HEK293 (cell line): ENCODE measurements around the gene RAD51AP1.

Source experiments
- HOXC10 ChIP-seq: sonication (generic); formaldehyde crosslinking; IDR thresholded peaks from 2 replicates; pipeline ENCODE4 v1.8.1; 2023; ENCODE audit warnings: mild to moderate bottlenecking, missing genetic modification reagents
- INSM2 ChIP-seq: fragments of 450-650 bp; formaldehyde crosslinking; IDR thresholded peaks from 2 replicates; pipeline ENCODE4 v1.5.1; 2016; ENCODE audit warnings: missing biosample characterization, missing genetic modification characterization
- KLF1 ChIP-seq: fragments of 450-650 bp; formaldehyde crosslinking; IDR thresholded peaks from 2 replicates; pipeline ENCODE4 v1.5.1; 2016; ENCODE audit warnings: missing biosample characterization, missing genetic modification characterization
- PRDM10 ChIP-seq: fragments of 450-650 bp; formaldehyde crosslinking; IDR thresholded peaks from 2 replicates; pipeline ENCODE4 v1.5.1; 2016; ENCODE audit warnings: missing biosample characterization, missing genetic modification characterization
- RBAK ChIP-seq: fragments of 450-650 bp; formaldehyde crosslinking; IDR thresholded peaks from 2 replicates; pipeline ENCODE4 v1.5.1; 2016; ENCODE audit warnings: missing biosample characterization, missing genetic modification characterization
- SP2 ChIP-seq: fragments of 450-650 bp; formaldehyde crosslinking; IDR thresholded peaks from 2 replicates; pipeline ENCODE4 v1.5.1; 2016; ENCODE audit warnings: missing biosample characterization, missing genetic modification characterization
- TCF7L2 ChIP-seq: IDR thresholded peaks from 2 replicates; pipeline ENCODE4 v1.6.1; 2011; ENCODE audit warnings: low read depth, mild to moderate bottlenecking, inconsistent platforms, low read length, moderate library complexity, borderline replicate concordance
- YY2 ChIP-seq: fragments of 450-650 bp; formaldehyde crosslinking; IDR thresholded peaks from 2 replicates; pipeline ENCODE4 v1.5.1; 2016; ENCODE audit warnings: missing biosample characterization, missing genetic modification characterization
- ZBTB8A ChIP-seq: fragments of 450-650 bp; formaldehyde crosslinking; IDR thresholded peaks from 2 replicates; pipeline ENCODE4 v1.5.1; 2016; ENCODE audit warnings: missing biosample characterization, missing genetic modification characterization
- ZEB2 ChIP-seq: fragments of 450-650 bp; formaldehyde crosslinking; IDR thresholded peaks from 2 replicates; pipeline ENCODE4 v1.5.1; 2016; ENCODE audit warnings: missing biosample characterization, missing genetic modification characterization
- ZNF2 ChIP-seq: fragments of 450-650 bp; formaldehyde crosslinking; IDR thresholded peaks from 2 replicates; pipeline ENCODE4 v1.5.1; 2016; ENCODE audit warnings: missing biosample characterization, missing genetic modification characterization
- ZNF24 ChIP-seq: fragments of 450-650 bp; formaldehyde crosslinking; IDR thresholded peaks from 2 replicates; pipeline ENCODE4 v1.5.1; 2016; ENCODE audit warnings: missing biosample characterization, missing genetic modification characterization
- ZNF280D ChIP-seq: fragments of 450-650 bp; formaldehyde crosslinking; IDR thresholded peaks from 2 replicates; pipeline ENCODE4 v1.5.1; 2016; ENCODE audit warnings: missing biosample characterization, missing genetic modification characterization
- ZNF362 ChIP-seq: fragments of 450-650 bp; formaldehyde crosslinking; IDR thresholded peaks from 2 replicates; pipeline ENCODE4 v1.5.1; 2016; ENCODE audit warnings: missing biosample characterization, missing genetic modification characterization
- ZNF549 ChIP-seq: fragments of 450-650 bp; IDR thresholded peaks from 2 replicates; pipeline ENCODE4 v1.5.1; 2018; ENCODE audit warnings: missing biosample characterization, missing genetic modification characterization, mild to moderate bottlenecking, inconsistent platforms, moderate library complexity
- ZNF600 ChIP-seq: fragments of 450-650 bp; formaldehyde crosslinking; IDR thresholded peaks from 2 replicates; pipeline ENCODE4 v1.5.1; 2016; ENCODE audit warnings: missing biosample characterization, missing genetic modification characterization
- ZNF768 ChIP-seq: fragments of 450-650 bp; formaldehyde crosslinking; IDR thresholded peaks from 2 replicates; pipeline ENCODE4 v1.5.1; 2018; ENCODE audit warnings: missing biosample characterization, mild to moderate bottlenecking, missing genetic modification characterization
- ZXDB ChIP-seq: fragments of 450-650 bp; formaldehyde crosslinking; IDR thresholded peaks from 2 replicates; pipeline ENCODE4 v1.5.1; 2016; ENCODE audit warnings: missing biosample characterization, missing genetic modification characterization
- TF ChIP-seq, protein P1 (sequence below): fragments of 450-650 bp; IDR thresholded peaks from 2 replicates; pipeline ENCODE4 v1.5.1; 2018; ENCODE audit warnings: missing biosample characterization, mild to moderate bottlenecking, missing genetic modification characterization
- TF ChIP-seq, protein P2 (sequence below): fragments of 450-650 bp; formaldehyde crosslinking; IDR thresholded peaks from 2 replicates; pipeline ENCODE4 v1.5.1; 2016; ENCODE audit warnings: missing biosample characterization, missing genetic modification characterization
- TF ChIP-seq, protein P3 (sequence below): IDR thresholded peaks from 2 replicates; pipeline ENCODE4 v1.6.1; 2011; ENCODE audit warnings: mild to moderate bottlenecking, low read depth, low read length, borderline replicate concordance

The RAD51AP1 gene

DNA sequence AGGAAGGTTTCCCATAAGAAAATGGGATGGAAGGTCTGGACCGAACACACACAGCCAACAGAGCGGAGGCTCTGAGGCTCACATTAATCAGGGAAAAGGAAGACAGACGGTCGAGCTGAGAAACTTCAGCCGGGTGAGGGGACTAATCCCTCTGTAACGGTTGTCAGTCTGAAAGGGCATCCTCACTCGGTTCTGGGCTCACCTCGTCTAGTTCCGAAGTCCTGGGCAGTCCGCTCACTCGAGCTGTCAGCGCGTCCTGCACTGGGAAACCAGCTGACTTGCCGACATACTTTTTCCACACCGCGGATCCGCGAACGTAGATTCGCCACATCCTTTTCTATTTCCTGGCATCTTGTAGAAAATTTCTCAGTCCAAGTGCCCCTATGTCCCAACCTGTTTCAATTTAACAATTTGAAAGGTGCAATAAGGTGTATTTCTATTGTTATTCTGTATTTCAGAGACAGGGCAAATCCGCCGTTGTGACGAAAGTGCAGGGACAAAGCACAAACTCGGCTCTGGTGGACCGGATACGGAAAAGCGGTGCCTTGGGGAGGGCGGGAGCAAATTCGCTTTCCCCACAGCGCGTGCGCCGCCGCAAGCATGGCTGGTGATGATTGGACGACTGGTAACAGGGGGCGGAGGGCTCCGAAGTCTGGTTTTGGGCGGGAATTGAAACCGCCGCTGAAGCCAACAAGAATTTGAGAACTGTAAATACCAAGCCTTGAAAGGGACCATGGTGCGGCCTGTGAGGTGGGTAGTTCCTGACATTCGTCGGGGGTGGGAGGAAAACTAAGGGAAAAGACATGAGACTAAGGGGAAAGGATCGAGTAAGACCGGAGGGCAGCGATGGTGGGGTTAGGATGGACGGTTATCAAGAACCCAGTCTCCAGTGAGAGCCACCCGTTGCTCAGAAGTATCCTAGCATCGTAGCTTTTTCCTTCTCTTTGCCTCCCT lies at the start of gene RAD51AP1 (continued):
- TF ChIP-seq, protein P1, sequence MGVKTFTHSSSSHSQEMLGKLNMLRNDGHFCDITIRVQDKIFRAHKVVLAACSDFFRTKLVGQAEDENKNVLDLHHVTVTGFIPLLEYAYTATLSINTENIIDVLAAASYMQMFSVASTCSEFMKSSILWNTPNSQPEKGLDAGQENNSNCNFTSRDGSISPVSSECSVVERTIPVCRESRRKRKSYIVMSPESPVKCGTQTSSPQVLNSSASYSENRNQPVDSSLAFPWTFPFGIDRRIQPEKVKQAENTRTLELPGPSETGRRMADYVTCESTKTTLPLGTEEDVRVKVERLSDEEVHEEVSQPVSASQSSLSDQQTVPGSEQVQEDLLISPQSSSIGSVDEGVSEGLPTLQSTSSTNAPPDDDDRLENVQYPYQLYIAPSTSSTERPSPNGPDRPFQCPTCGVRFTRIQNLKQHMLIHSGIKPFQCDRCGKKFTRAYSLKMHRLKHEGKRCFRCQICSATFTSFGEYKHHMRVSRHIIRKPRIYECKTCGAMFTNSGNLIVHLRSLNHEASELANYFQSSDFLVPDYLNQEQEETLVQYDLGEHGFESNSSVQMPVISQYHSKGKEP (tag by site-specific recombination) = 0 out of 2 replicates have a peak, but pooled peaks have one; percentile 34
- TF ChIP-seq RBAK (tag by site-specific recombination) (no peak), HOXC10 (CRISPR knock-in tag) (no peak), TCF7L2 (no peak), ZNF2 (tag by site-specific recombination) (peak; percentile 78; the same call in 1 of the 2 replicates), YY2 (tag by site-specific recombination) (peak; percentile 97), ZEB2 (tag by site-specific recombination) (peak; percentile 73), ZNF24 (tag by site-specific recombination) (peak; percentile 95), KLF1 (tag by site-specific recombination) (no peak), PRDM10 (tag by site-specific recombination) (no peak), INSM2 (peak; percentile 93), ZNF549 (tag by site-specific recombination) (no peak), ZXDB (peak; percentile 97), SP2 (tag by site-specific recombination) (peak; percentile 98), ZNF280D (tag by site-specific recombination) (no peak), ZNF362 (tag by site-specific recombination) (peak; percentile 68), ZNF600 (tag by site-specific recombination) (peak; percentile 79), ZNF768 (tag by site-specific recombination) (0 out of 2 replicates have a peak, but pooled peaks have one; percentile 7), ZBTB8A (peak; percentile 99)
- TF ChIP-seq, protein P2, sequence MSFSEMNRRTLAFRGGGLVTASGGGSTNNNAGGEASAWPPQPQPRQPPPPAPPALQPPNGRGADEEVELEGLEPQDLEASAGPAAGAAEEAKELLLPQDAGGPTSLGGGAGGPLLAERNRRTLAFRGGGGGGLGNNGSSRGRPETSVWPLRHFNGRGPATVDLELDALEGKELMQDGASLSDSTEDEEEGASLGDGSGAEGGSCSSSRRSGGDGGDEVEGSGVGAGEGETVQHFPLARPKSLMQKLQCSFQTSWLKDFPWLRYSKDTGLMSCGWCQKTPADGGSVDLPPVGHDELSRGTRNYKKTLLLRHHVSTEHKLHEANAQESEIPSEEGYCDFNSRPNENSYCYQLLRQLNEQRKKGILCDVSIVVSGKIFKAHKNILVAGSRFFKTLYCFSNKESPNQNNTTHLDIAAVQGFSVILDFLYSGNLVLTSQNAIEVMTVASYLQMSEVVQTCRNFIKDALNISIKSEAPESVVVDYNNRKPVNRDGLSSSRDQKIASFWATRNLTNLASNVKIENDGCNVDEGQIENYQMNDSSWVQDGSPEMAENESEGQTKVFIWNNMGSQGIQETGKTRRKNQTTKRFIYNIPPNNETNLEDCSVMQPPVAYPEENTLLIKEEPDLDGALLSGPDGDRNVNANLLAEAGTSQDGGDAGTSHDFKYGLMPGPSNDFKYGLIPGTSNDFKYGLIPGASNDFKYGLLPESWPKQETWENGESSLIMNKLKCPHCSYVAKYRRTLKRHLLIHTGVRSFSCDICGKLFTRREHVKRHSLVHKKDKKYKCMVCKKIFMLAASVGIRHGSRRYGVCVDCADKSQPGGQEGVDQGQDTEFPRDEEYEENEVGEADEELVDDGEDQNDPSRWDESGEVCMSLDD = no peak
- TF ChIP-seq, protein P3, sequence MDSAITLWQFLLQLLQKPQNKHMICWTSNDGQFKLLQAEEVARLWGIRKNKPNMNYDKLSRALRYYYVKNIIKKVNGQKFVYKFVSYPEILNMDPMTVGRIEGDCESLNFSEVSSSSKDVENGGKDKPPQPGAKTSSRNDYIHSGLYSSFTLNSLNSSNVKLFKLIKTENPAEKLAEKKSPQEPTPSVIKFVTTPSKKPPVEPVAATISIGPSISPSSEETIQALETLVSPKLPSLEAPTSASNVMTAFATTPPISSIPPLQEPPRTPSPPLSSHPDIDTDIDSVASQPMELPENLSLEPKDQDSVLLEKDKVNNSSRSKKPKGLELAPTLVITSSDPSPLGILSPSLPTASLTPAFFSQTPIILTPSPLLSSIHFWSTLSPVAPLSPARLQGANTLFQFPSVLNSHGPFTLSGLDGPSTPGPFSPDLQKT = peak; percentile 86
